IPS-20b (cell line): ENCODE results near the gene TRIM41.
"Not testable (repeated sequence)": the region's sequence is repeated elsewhere in the genome, so short reads cannot be mapped to it uniquely, and the experiment has no call there.

ENCODE experiments used
- H3K27ac ChIP-seq: one replicate; pipeline ENCODE4 v1.5.1; 2013; ENCODE audit warnings: low read length
- H3K27me3 ChIP-seq: 2 replicates; pipeline ENCODE4 v1.6.1; 2013; ENCODE audit warnings: mild to moderate bottlenecking, low read length, inconsistent platforms; ENCODE audit not compliant: insufficient read depth
- H3K36me3 ChIP-seq: 2 replicates; pipeline ENCODE4 v1.6.1; 2013; ENCODE audit warnings: low read depth, mild to moderate bottlenecking, inconsistent platforms, low read length, moderate library complexity; ENCODE audit not compliant: insufficient read depth
- H3K4me1 ChIP-seq: 2 replicates; pipeline ENCODE4 v1.6.1; 2013; ENCODE audit warnings: mild to moderate bottlenecking, control low read depth, inconsistent platforms, low read length, moderate library complexity; ENCODE audit not compliant: insufficient read depth
- H3K4me3 ChIP-seq: 2 replicates; pipeline ENCODE4 v1.5.1; 2013; ENCODE audit warnings: mild to moderate bottlenecking, low read length, inconsistent platforms
- H3K9ac ChIP-seq: 2 replicates; pipeline ENCODE4 v1.6.1; 2013; ENCODE audit warnings: low read depth, mild to moderate bottlenecking, inconsistent platforms, low read length, moderate library complexity
- H3K9me3 ChIP-seq: 2 replicates; pipeline ENCODE4 v1.6.1; 2013; ENCODE audit warnings: mild to moderate bottlenecking, low read depth, low read length, inconsistent platforms; ENCODE audit not compliant: insufficient read depth

Gene TRIM41

DNA sequence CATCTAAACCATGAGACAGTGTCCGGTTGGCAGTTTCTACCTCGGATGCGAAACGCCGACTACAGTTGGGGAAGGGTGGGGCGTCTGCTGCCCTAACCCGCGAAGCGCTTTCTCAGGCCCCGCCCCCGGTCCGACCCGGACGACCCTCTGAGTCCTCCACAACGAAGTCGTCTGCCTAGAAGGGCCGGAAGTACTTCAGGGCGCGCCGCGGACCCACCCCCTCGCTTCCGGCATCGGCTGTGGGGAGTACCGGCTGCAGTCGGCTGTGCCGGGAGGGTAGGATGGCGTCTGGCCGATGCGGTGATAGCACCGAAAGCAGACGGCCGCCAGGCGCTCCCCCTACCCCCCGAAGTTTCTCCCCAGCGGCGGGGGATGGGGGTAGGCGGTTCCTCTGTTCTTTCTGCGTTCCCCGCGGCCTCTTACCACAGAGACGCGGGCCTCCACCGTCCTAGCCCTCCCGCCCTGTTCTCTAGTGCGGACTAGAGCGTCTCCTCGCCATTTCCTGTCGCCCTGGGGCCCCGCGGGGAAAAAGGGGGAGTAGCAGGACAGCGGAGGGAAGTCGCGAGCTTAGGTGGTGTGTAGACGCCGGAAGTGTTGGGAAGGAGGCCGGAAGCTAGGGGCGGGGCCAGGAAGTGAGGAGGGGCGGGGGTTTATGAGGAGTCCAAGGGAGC, at the start of gene TRIM41:
TRIM41 (plus strand) TSS at position 224 of the 671 bp plus-strand sequence. CDS start 719 bp downstream, outside the sequence.
- Histone ChIP-seq H3K9me3 (no peaks in the 10 kb centered on the region), H3K36me3 (peaks cover 17% of the 10 kb centered on the region; the same call in 1 of the 2 replicates), H3K27me3 (no peaks in the 10 kb centered on the region), H3K4me3 (peak within 1 kb of the TSS; percentile 98), H3K9ac (peak within 1 kb of the TSS; percentile 93), H3K4me1 (peaks cover 8% of the 10 kb centered on the region; the same call in 1 of the 2 replicates), H3K27ac (peak within 1 kb of the TSS; percentile 98)

GRCh38 chr5:181173420-181174342, 49.4 kb upstream of the TRIM41 start:
- Histone ChIP-seq H3K9ac (peak overlapping the region; percentile 62; the same call in 1 of the 2 replicates), H3K27ac (no peak overlapping the region), H3K4me3 (peak overlapping the region; percentile 84), H3K27me3 (peaks cover 59% of the 10 kb centered on the region), H3K36me3 (no peaks in the 10 kb centered on the region), H3K4me1 (no peaks in the 10 kb centered on the region), H3K9me3 (no peaks in the 10 kb centered on the region)

DNA sequence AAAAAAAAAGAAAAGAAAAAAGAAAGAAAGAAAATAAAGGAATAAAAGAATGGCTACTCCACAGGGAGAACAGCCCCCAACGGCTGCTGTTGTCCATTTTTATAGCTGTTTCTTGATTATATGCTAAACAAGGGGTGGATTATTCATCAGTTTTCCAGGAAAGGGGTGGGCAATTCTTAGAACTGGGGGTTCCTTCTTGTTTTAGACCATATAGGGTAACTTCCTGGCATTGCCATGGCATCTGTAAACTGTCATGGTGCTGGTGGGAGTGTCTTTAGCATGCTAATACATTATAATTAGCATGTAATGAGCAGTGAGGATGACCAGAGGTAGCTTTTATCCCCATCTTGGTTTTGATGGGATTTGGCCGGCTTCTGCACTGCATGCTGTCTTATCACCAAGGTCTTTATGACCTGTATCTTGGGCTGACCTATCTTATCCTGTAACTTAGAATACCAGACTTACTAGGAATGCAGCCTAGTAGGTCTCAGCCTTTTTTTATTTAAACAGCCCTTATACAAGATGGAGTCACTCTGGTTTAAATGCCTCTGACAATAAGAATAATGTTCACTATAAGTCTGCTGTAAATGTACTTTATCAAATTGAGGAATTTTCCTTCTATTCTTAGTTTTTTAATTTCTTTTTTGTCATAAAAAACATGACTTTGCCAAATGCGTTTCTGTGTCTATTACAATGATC, 46.7 kb upstream of the TRIM41 start:
- H3K9me3 ChIP-seq: no peaks in the 10 kb centered on the region
- no peak overlapping the region for H3K27ac ChIP-seq
- peaks cover 35% of the 10 kb centered on the region for H3K27me3 ChIP-seq
- H3K4me3 ChIP-seq: no peak overlapping the region
- no peaks in the 10 kb centered on the region for H3K36me3 ChIP-seq
- H3K9ac ChIP-seq: no peak overlapping the region
- H3K4me1 ChIP-seq: no peaks in the 10 kb centered on the region

- H3K27me3 ChIP-seq: peaks cover 23% of the 10 kb centered on the region
- H3K9ac ChIP-seq, H3K4me3 ChIP-seq, H3K27ac ChIP-seq, H3K36me3 ChIP-seq, H3K9me3 ChIP-seq, H3K4me1 ChIP-seq: not testable (repeated sequence)
These were observed 45.5 kb upstream of the TRIM41 start for GRCh38 chr5:181177559-181177958.

GRCh38 chr5:181181650-181182565, 41.2 kb upstream of the TRIM41 start:
- Histone ChIP-seq H3K27me3 (0 out of 2 replicates have a peak, but pooled peaks cover 3% of the 10 kb centered on the region), H3K9ac (no peak overlapping the region), H3K4me3 (no peak overlapping the region; the same call in 1 of the 2 replicates), H3K36me3 (no peaks in the 10 kb centered on the region), H3K9me3 (no peaks in the 10 kb centered on the region), H3K27ac (no peak overlapping the region), H3K4me1 (no peaks in the 10 kb centered on the region)

DNA sequence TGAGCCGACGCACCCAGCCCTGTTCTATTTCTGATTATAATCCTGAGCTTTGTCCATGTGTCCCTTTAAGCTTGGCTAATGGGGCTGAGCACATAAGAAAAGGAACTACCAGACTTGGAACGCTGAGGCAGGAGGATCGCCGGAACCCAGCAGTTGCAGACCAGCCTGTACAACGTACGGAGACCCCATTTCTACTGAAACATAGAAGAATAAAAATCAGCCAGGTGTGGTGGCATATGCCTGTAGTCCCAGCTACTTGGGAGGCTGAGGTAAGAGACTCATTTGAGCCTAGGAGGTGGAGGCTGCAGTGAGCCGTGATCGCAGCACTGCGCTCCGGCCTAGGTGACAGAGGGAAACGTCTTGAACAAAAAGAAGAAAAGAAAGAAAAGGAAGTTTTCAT, 40.4 kb upstream of the TRIM41 start:
- Histone ChIP-seq H3K4me1 (no peaks in the 10 kb centered on the region), H3K9me3 (no peaks in the 10 kb centered on the region), H3K27me3 (0 out of 2 replicates have a peak, but pooled peaks cover 3% of the 10 kb centered on the region), H3K4me3 (no peak overlapping the region), H3K27ac (no peak overlapping the region), H3K36me3 (no peaks in the 10 kb centered on the region), H3K9ac (no peak overlapping the region)

- H3K27me3 ChIP-seq: peaks cover 10% of the 10 kb centered on the region
- no peaks in the 10 kb centered on the region for H3K36me3 ChIP-seq
- no peak overlapping the region for H3K4me3 ChIP-seq
- no peaks in the 10 kb centered on the region for H3K9me3 ChIP-seq
- H3K9ac ChIP-seq: no peak overlapping the region
- H3K27ac ChIP-seq: no peak overlapping the region
- H3K4me1 ChIP-seq: no peaks in the 10 kb centered on the region
These were observed 38.2 kb upstream of the TRIM41 start for GRCh38 chr5:181184845-181185216.

DNA sequence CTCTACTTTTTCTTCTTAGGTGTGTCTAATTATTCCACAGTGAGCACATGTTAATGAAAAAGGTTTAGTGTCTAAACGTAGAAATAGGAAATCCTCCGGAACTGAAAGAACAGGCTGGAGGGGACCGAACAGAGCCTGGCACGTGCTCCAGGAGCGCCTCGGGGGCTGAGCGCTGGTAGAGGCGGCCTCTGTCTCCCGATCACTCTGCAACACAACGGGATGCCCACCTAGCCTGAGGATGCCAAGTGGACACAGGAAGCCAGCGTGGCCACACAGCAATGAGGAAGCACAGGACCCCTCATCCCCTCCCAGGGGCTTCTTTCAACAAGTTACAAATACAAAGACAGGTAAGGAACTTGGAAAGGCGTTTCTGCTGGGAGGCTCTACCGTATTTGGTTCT, 37.5 kb upstream of the TRIM41 start:
- H3K4me3 ChIP-seq: no peak overlapping the region
- no peak overlapping the region for H3K9ac ChIP-seq
- H3K27me3 ChIP-seq: peaks cover 18% of the 10 kb centered on the region
- H3K4me1 ChIP-seq: no peaks in the 10 kb centered on the region
- H3K27ac ChIP-seq: no peak overlapping the region
- H3K9me3 ChIP-seq: no peaks in the 10 kb centered on the region
- no peaks in the 10 kb centered on the region for H3K36me3 ChIP-seq

DNA sequence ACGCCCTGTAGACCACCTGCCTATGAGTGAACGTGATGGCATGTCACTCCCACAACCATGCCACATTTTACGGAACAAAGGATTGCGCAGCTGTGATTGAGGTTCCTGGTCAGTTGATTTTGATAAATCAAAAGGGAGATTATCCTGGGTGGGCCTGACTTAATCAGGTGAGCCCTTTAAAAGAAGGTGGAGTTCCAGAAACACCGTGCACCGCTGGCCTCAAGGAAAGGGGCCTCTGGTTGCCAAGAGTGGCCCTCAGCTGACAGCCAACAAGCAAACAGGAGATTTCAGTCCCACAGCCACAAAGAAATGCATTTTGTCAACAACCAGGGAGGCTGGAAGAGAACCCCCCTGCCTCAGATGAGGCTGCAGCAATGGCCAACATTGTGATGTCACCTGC, 37.1 kb upstream of the TRIM41 start:
- Histone ChIP-seq H3K27me3 (peaks cover 22% of the 10 kb centered on the region), H3K9me3 (no peaks in the 10 kb centered on the region), H3K27ac (no peak overlapping the region), H3K4me3 (no peak overlapping the region), H3K9ac (no peak overlapping the region), H3K4me1 (no peaks in the 10 kb centered on the region), H3K36me3 (no peaks in the 10 kb centered on the region)

GRCh38 chr5:181186986-181187499, 36.0 kb upstream of the TRIM41 start:
- no peaks in the 10 kb centered on the region for H3K36me3 ChIP-seq
- peak overlapping the region; percentile 97 for H3K4me3 ChIP-seq
- no peak overlapping the region for H3K27ac ChIP-seq
- no peaks in the 10 kb centered on the region for H3K4me1 ChIP-seq
- H3K9ac ChIP-seq: peak overlapping the region; percentile 54; the same call in 1 of the 2 replicates
- H3K27me3 ChIP-seq: peaks cover 26% of the 10 kb centered on the region
- no peaks in the 10 kb centered on the region for H3K9me3 ChIP-seq
